SK-N-MC (cell line): ENCODE data around the gene SERHL2.
"Not testable (repeated sequence)": the region's sequence is repeated elsewhere in the genome, so short reads cannot be mapped to it uniquely, and the experiment has no call there.

Source experiments
- EZH2 ChIP-seq: fragments of 200-600 bp; sonication (generic); IDR thresholded peaks from one replicate; pipeline ENCODE4 v1.6.1; 2017; ENCODE audit warnings: antibody characterized with exemption
- FOXP2 ChIP-seq: optimal IDR thresholded peaks from 2 replicates; pipeline ENCODE3; 2011; ENCODE audit warnings: mild to moderate bottlenecking, moderate library complexity; ENCODE audit not compliant: insufficient read depth; ENCODE audit errors: extremely low read length, control extremely low read depth
- POLR2AphosphoS5 ChIP-seq: IDR thresholded peaks from 2 replicates; pipeline ENCODE4 v1.6.1; 2012; ENCODE audit warnings: mild to moderate bottlenecking, low read depth, low read length, borderline replicate concordance

- not testable (repeated sequence) for TF ChIP-seq POLR2AphosphoS5, EZH2, FOXP2
Measured at GRCh38 chr22:42580040-42580439, 26.3 kb downstream of the SERHL2 start.
